Karpas-422 (cell line): ENCODE measurements around the gene MYH13. TPM values are rescaled to one million over a fixed set of nuclear protein-coding genes. Genes with fewer than 3 reads are reported as not detected.
A peak's percentile ranks its signal among the peaks of the same experiment; 100 is the strongest.

Source experiments
- DNase-seq: peaks from one replicate; pipeline ENCODE4 v3.0.0-alpha.2; 2015
- H2AFZ ChIP-seq: fragments of 200-600 bp; sonication (generic); 2 replicates; pipeline ENCODE4 v1.6.1; 2014; ENCODE audit warnings: antibody characterized with exemption, low read length, mixed read lengths
- H3K27ac ChIP-seq: fragments of 200-600 bp; sonication (generic); 2 replicates; pipeline ENCODE4 v1.5.1; 2014; ENCODE audit warnings: mild to moderate bottlenecking, low read length, moderate library complexity
- H3K27me3 ChIP-seq: fragments of 200-600 bp; sonication (generic); 2 replicates; pipeline ENCODE4 v1.6.1; 2014; ENCODE audit warnings: low read length, mixed read lengths
- H3K36me3 ChIP-seq: fragments of 200-600 bp; sonication (generic); 2 replicates; pipeline ENCODE4 v1.6.1; 2014; ENCODE audit warnings: low read length, mixed read lengths; ENCODE audit not compliant: insufficient read depth
- H3K4me1 ChIP-seq: fragments of 200-600 bp; sonication (generic); 2 replicates; pipeline ENCODE4 v1.6.1; 2014; ENCODE audit warnings: mild to moderate bottlenecking, low read length, mixed read lengths
- H3K4me2 ChIP-seq: fragments of 200-600 bp; sonication (generic); 2 replicates; pipeline ENCODE4 v1.6.1; 2014; ENCODE audit warnings: low read length, low read depth, mild to moderate bottlenecking; ENCODE audit not compliant: poor library complexity, severe bottlenecking
- H3K4me3 ChIP-seq: fragments of 200-600 bp; sonication (generic); 2 replicates; pipeline ENCODE4 v1.5.1; 2014; ENCODE audit warnings: mild to moderate bottlenecking, antibody characterized with exemption, low read length, mixed read lengths
- H3K79me2 ChIP-seq: fragments of 200-600 bp; sonication (generic); 2 replicates; pipeline ENCODE4 v1.6.1; 2014; ENCODE audit warnings: mild to moderate bottlenecking, low read length, mixed read lengths
- H3K9ac ChIP-seq: fragments of 200-600 bp; sonication (generic); 2 replicates; pipeline ENCODE4 v1.6.0; 2014; ENCODE audit warnings: low read length
- H3K9me2 ChIP-seq: fragments of 200-600 bp; sonication (generic), shearing (Covaris generic); replicated peaks from 2 replicates; pipeline ENCODE4 v1.6.0; 2014; ENCODE audit warnings: mild to moderate bottlenecking, low read length, moderate library complexity; ENCODE audit not compliant: insufficient read depth
- H3K9me3 ChIP-seq: fragments of 300-700, 200-600 bp; sonication (generic); 2 replicates; pipeline ENCODE4 v1.6.1; 2014; ENCODE audit warnings: low read length, mixed read lengths
- H4K20me1 ChIP-seq: fragments of 200-600 bp; sonication (generic); 2 replicates; pipeline ENCODE4 v1.6.1; 2014; ENCODE audit warnings: mild to moderate bottlenecking, antibody characterized with exemption, low read length, low read depth; ENCODE audit not compliant: insufficient read depth
- total RNA-seq: library from RNA; depleted of rRNA; stranded (reverse); fragments of >200 nt; shearing (Covaris generic); gene quantifications from 2 replicates; pipeline ENCODE4 v1.2.3, GENCODE V29; 2014; ENCODE audit warnings: low replicate concordance

The MYH13 gene
- total RNA-seq, 1 experiment from 2014 or later, result not detected

GRCh38 chr17:10368561-10368960 lies 4.2 kb downstream of the MYH13 start:
- no peaks in the 10 kb centered on the region for H4K20me1 ChIP-seq
- H3K4me2 ChIP-seq, result no peak overlapping the region
- H3K9ac ChIP-seq, result no peak overlapping the region
- H3K36me3 ChIP-seq, result no peaks in the 10 kb centered on the region
- no peak for DNase-seq
- H3K4me1 ChIP-seq, result no peaks in the 10 kb centered on the region
- H3K27ac ChIP-seq, result no peak overlapping the region
- H2AFZ ChIP-seq, result no peak overlapping the region
- H3K4me3 ChIP-seq, result no peak overlapping the region
- H3K9me2 ChIP-seq, result no peaks in the 10 kb centered on the region
- H3K79me2 ChIP-seq, result no peaks in the 10 kb centered on the region
- H3K27me3 ChIP-seq, result no peaks in the 10 kb centered on the region; the same call in 1 of the 2 replicates
- H3K9me3 ChIP-seq, result no peaks in the 10 kb centered on the region

GRCh38 chr17:10360578-10360977 lies 12.2 kb downstream of the MYH13 start:
- no peaks in the 10 kb centered on the region for H4K20me1 ChIP-seq
- no peaks in the 10 kb centered on the region for H3K9me2 ChIP-seq

GRCh38 chr17:10357768-10358167 lies 15.0 kb downstream of the MYH13 start:
- Histone ChIP-seq H3K9me3 (no peaks in the 10 kb centered on the region), H3K4me3 (no peak overlapping the region), H2AFZ (no peak overlapping the region), H3K27ac (no peak overlapping the region), H3K4me2 (no peak overlapping the region), H3K79me2 (no peaks in the 10 kb centered on the region), H3K27me3 (no peaks in the 10 kb centered on the region), H3K9ac (no peak overlapping the region), H3K9me2 (no peaks in the 10 kb centered on the region), H4K20me1 (no peaks in the 10 kb centered on the region), H3K36me3 (no peaks in the 10 kb centered on the region), H3K4me1 (peaks cover 4% of the 10 kb centered on the region)
- DNase-seq, result peak; percentile 75

More at GRCh38 chr17:10360578-10360977, 12.2 kb downstream of the MYH13 start:
- no peak overlapping the region for H3K4me3 ChIP-seq
- H3K4me2 ChIP-seq, result no peak overlapping the region
- H3K27ac ChIP-seq, result no peak overlapping the region
- no peaks in the 10 kb centered on the region for H3K36me3 ChIP-seq
- no peak for DNase-seq
- no peak overlapping the region for H3K9ac ChIP-seq
- H3K9me3 ChIP-seq, result no peaks in the 10 kb centered on the region
- H2AFZ ChIP-seq, result no peak overlapping the region
- no peaks in the 10 kb centered on the region for H3K4me1 ChIP-seq
- H3K27me3 ChIP-seq, result no peaks in the 10 kb centered on the region
- H3K79me2 ChIP-seq, result no peaks in the 10 kb centered on the region

- Histone ChIP-seq H3K36me3 (no peaks in the 10 kb centered on the region), H2AFZ (no peak overlapping the region), H3K9me2 (no peaks in the 10 kb centered on the region), H3K9me3 (no peaks in the 10 kb centered on the region), H4K20me1 (no peaks in the 10 kb centered on the region), H3K79me2 (no peaks in the 10 kb centered on the region), H3K9ac (no peak overlapping the region), H3K4me2 (no peak overlapping the region), H3K27me3 (no peaks in the 10 kb centered on the region), H3K4me3 (no peak overlapping the region), H3K27ac (no peak overlapping the region), H3K4me1 (peaks cover 4% of the 10 kb centered on the region)
- DNase-seq, result no peak
Observed at GRCh38 chr17:10354651-10355050, 18.2 kb downstream of the MYH13 start.

- H3K4me2 ChIP-seq, result no peak overlapping the region
- H3K79me2 ChIP-seq, result no peaks in the 10 kb centered on the region
- H3K9ac ChIP-seq, result no peak overlapping the region
- H3K4me3 ChIP-seq, result no peak overlapping the region
- no peak overlapping the region for H2AFZ ChIP-seq
- peaks cover 4% of the 10 kb centered on the region for H3K4me1 ChIP-seq
- DNase-seq, result peak; percentile 78
- H3K9me2 ChIP-seq, result no peaks in the 10 kb centered on the region
- H3K36me3 ChIP-seq, result no peaks in the 10 kb centered on the region
- H3K9me3 ChIP-seq, result no peaks in the 10 kb centered on the region
- H4K20me1 ChIP-seq, result no peaks in the 10 kb centered on the region
- no peaks in the 10 kb centered on the region for H3K27me3 ChIP-seq
- H3K27ac ChIP-seq, result no peak overlapping the region
Observed at GRCh38 chr17:10352893-10353292, 19.9 kb downstream of the MYH13 start.

GRCh38 chr17:10349403-10349802 lies 23.4 kb downstream of the MYH13 start:
- no peaks in the 10 kb centered on the region for H3K36me3 ChIP-seq
- no peaks in the 10 kb centered on the region for H3K79me2 ChIP-seq
- no peak overlapping the region for H3K4me2 ChIP-seq
- H3K27ac ChIP-seq, result no peak overlapping the region
- no peak overlapping the region for H2AFZ ChIP-seq
- peak; percentile 82 for DNase-seq
- H3K9me3 ChIP-seq, result no peaks in the 10 kb centered on the region
- H4K20me1 ChIP-seq, result no peaks in the 10 kb centered on the region
- H3K27me3 ChIP-seq, result no peaks in the 10 kb centered on the region
- H3K4me3 ChIP-seq, result no peak overlapping the region
- peaks cover 21% of the 10 kb centered on the region for H3K4me1 ChIP-seq
- no peak overlapping the region for H3K9ac ChIP-seq
- H3K9me2 ChIP-seq, result no peaks in the 10 kb centered on the region

- Histone ChIP-seq H3K27ac (no peak overlapping the region), H4K20me1 (no peaks in the 10 kb centered on the region), H3K4me2 (no peak overlapping the region), H3K9me2 (no peaks in the 10 kb centered on the region), H3K9me3 (no peaks in the 10 kb centered on the region), H3K36me3 (no peaks in the 10 kb centered on the region), H3K4me1 (peaks cover 17% of the 10 kb centered on the region), H3K4me3 (no peak overlapping the region), H3K79me2 (no peaks in the 10 kb centered on the region), H2AFZ (no peak overlapping the region), H3K27me3 (no peaks in the 10 kb centered on the region), H3K9ac (no peak overlapping the region)
- no peak for DNase-seq
Observed at GRCh38 chr17:10344816-10345215, 28.0 kb downstream of the MYH13 start.

- no peak overlapping the region for H3K27ac ChIP-seq
- H3K36me3 ChIP-seq, result no peaks in the 10 kb centered on the region
- H3K27me3 ChIP-seq, result no peaks in the 10 kb centered on the region
- H3K4me1 ChIP-seq, result no peaks in the 10 kb centered on the region; the same call in 1 of the 2 replicates
- H3K9me2 ChIP-seq, result no peaks in the 10 kb centered on the region
- no peaks in the 10 kb centered on the region for H4K20me1 ChIP-seq
- H3K9me3 ChIP-seq, result no peaks in the 10 kb centered on the region
- H3K4me3 ChIP-seq, result no peak overlapping the region
- H3K79me2 ChIP-seq, result no peaks in the 10 kb centered on the region
- H3K9ac ChIP-seq, result no peak overlapping the region
- DNase-seq, result no peak
- H2AFZ ChIP-seq, result no peak overlapping the region
- H3K4me2 ChIP-seq, result no peak overlapping the region
Observed at GRCh38 chr17:10339051-10339450, 33.8 kb downstream of the MYH13 start.

- Histone ChIP-seq H2AFZ (no peak overlapping the region), H3K4me1 (no peaks in the 10 kb centered on the region; the same call in 1 of the 2 replicates), H3K9me2 (no peaks in the 10 kb centered on the region), H3K27me3 (no peaks in the 10 kb centered on the region), H3K9ac (no peak overlapping the region), H3K36me3 (no peaks in the 10 kb centered on the region), H3K4me2 (no peak overlapping the region), H3K4me3 (no peak overlapping the region), H3K79me2 (no peaks in the 10 kb centered on the region), H3K9me3 (no peaks in the 10 kb centered on the region), H4K20me1 (no peaks in the 10 kb centered on the region), H3K27ac (no peak overlapping the region)
- no peak for DNase-seq
Observed at GRCh38 chr17:10337976-10338375, 34.8 kb downstream of the MYH13 start.
